Endometrium (tissue), 2 donors: ENCODE results near the gene BARX2.

ENCODE experiments used
- FAIRE-seq: peaks from 2 replicates; lab custom pipeline; 2012; peaks lifted over from hg19 to GRCh38; lab: Jason Lieb, UNC
- donor health status: control.
- donor health status: control.

Gene BARX2

GRCh38 chr11:129374081-129374992 is 1.3 kb upstream of the BARX2 start:
- FAIRE-seq = no peak

- no peak for FAIRE-seq
These were observed 476 bp upstream of the BARX2 start for GRCh38 chr11:129374993-129375750.

- no peak for FAIRE-seq
These were observed 1.2 kb downstream of the BARX2 start for GRCh38 chr11:129376658-129377341.

- FAIRE-seq = no peak
These were observed 2.1 kb downstream of the BARX2 start for GRCh38 chr11:129377739-129378138.

- no peak for FAIRE-seq
These were observed 4.8 kb downstream of the BARX2 start for GRCh38 chr11:129380413-129380812.

GRCh38 chr11:129382583-129382982 is 6.9 kb downstream of the BARX2 start:
- FAIRE-seq = no peak

- FAIRE-seq = no peak
These were observed 7.4 kb downstream of the BARX2 start for GRCh38 chr11:129383060-129383459.

- FAIRE-seq = no peak
These were observed 7.9 kb downstream of the BARX2 start for GRCh38 chr11:129383502-129383901.

- FAIRE-seq = no peak
These were observed 8.8 kb downstream of the BARX2 start for GRCh38 chr11:129384415-129384814.

- no peak for FAIRE-seq
These were observed 10.2 kb downstream of the BARX2 start for GRCh38 chr11:129385801-129386200.

- no peak for FAIRE-seq
These were observed 11.2 kb downstream of the BARX2 start for GRCh38 chr11:129386795-129387397.

GRCh38 chr11:129387434-129387833 is 11.8 kb downstream of the BARX2 start:
- FAIRE-seq = no peak

- no peak for FAIRE-seq
These were observed 13.2 kb downstream of the BARX2 start for GRCh38 chr11:129388824-129389223.

- no peak for FAIRE-seq
These were observed 14.7 kb downstream of the BARX2 start for GRCh38 chr11:129390303-129390821.

- FAIRE-seq = no peak
These were observed 15.7 kb downstream of the BARX2 start for GRCh38 chr11:129391360-129391759.

- no peak for FAIRE-seq
These were observed 16.2 kb downstream of the BARX2 start for GRCh38 chr11:129391821-129392220.

GRCh38 chr11:129392995-129393394 is 17.3 kb downstream of the BARX2 start:
- FAIRE-seq = no peak

GRCh38 chr11:129394709-129395108 is 19.1 kb downstream of the BARX2 start:
- no peak for FAIRE-seq

GRCh38 chr11:129395432-129395831 is 19.8 kb downstream of the BARX2 start:
- no peak for FAIRE-seq

- FAIRE-seq = no peak
These were observed 20.2 kb downstream of the BARX2 start for GRCh38 chr11:129395883-129396282.

GRCh38 chr11:129396454-129396853 is 20.8 kb downstream of the BARX2 start:
- FAIRE-seq = no peak
